Peyer's patch (tissue), 4 donors: ENCODE results near the gene CAMK2N1. TPM values are rescaled to one million over a fixed set of nuclear protein-coding genes. Genes with fewer than 3 reads are reported as not detected.

Experiments used
- DNase-seq, 3 donors: peaks; one replicate each; pipeline ENCODE4 v3.0.0-alpha.2; 2017 to 2019
- H3K27ac ChIP-seq, 4 donors: fragments of 200-600 bp; sonication (generic); one replicate each; pipeline ENCODE4 v1.5.1; 2016 to 2019
- H3K27me3 ChIP-seq, 2 donors: fragments of 200-600 bp; sonication (generic); one replicate each; pipeline ENCODE4 v1.5.1; 2019
- H3K36me3 ChIP-seq, 3 donors: fragments of 200-600 bp; sonication (generic); one replicate each; pipeline ENCODE4 v1.5.1; 2016 to 2019
- H3K4me1 ChIP-seq, 4 donors: fragments of 200-600 bp; sonication (generic); one replicate each; pipeline ENCODE4 v1.5.1; 2016 to 2019
- H3K4me3 ChIP-seq, 4 donors: fragments of 200-600 bp; sonication (generic); 1 replicate in 3 of 4; 2 replicates in 1 of 4; pipeline ENCODE4 v1.5.1; 2016 to 2019; ENCODE audit warnings: mild to moderate bottlenecking in 1 of 4
- H3K9me3 ChIP-seq, 4 donors: fragments of 200-600 bp; sonication (generic); one replicate each; pipeline ENCODE4 v1.5.1; 2016 to 2019; ENCODE audit warnings: mild to moderate bottlenecking in 1 of 4
- POLR2A ChIP-seq, 2 donors: fragments of 450-650 bp; IDR thresholded peaks; one replicate each; pipeline ENCODE4 v1.5.1; 2017; ENCODE audit warnings: antibody characterized with exemption in 2 of 2, mild to moderate bottlenecking in 2 of 2, moderate library complexity in 2 of 2
- total RNA-seq, 4 donors: library from RNA; depleted of rRNA; stranded (reverse); fragments of >200 nt; gene quantifications; one replicate each; pipeline ENCODE4 v1.1.0, GENCODE V29; 2016
- TF ChIP-seq, protein P1 (sequence below), 6 experiments: fragments of 450-650 bp in 4 of 6; fragments of 200-600 bp in 2 of 6; sonication (generic) in 1 of 6; IDR thresholded peaks; one replicate each; pipeline ENCODE4 v1.5.1; 2017 to 2019; ENCODE audit warnings: antibody characterized with exemption in 6 of 6, mild to moderate bottlenecking in 3 of 6, moderate library complexity in 1 of 6

Gene CAMK2N1
- total RNA-seq, 4 donors from 2014 or later, result 18.2 to 89.7 (median 75.1) TPM

DNA sequence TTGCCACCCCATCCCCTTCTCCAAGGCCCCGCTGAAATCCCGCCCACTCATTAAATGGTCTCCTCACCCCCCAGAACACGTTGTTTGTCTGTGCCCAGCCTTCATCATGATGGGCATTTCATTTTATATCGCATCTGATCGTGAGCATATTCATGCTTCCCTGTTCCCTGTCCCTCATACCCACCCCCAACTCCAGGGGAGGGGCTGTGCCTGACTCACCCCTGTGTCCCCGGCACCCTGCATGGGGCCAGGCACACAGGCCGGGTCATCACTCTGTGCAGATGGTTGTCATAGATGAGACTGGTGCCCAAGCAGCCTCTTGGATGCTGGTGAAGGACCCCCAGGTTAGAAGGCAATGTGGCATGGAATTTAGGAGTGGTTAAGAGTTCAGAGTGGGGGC is 11.0 kb downstream of the CAMK2N1 start:
- H3K4me1 ChIP-seq, result peaks cover 0 to 61% (median 4%) of the 10 kb centered on the region in 4 donors
- H3K4me3 ChIP-seq, result no peak overlapping the region
- peak overlapping the region in 2 of 4 donors; percentile 18 to 58 for H3K27ac ChIP-seq
- H3K27me3 ChIP-seq, result peaks cover 0 to 7% of the 10 kb centered on the region in 2 donors
- H3K9me3 ChIP-seq, result no peaks in the 10 kb centered on the region
- TF ChIP-seq POLR2A (IDR thresholded peaks at IDR 0.05), result peak in 1 of 2 donors; percentile 16
- TF ChIP-seq, protein P1, sequence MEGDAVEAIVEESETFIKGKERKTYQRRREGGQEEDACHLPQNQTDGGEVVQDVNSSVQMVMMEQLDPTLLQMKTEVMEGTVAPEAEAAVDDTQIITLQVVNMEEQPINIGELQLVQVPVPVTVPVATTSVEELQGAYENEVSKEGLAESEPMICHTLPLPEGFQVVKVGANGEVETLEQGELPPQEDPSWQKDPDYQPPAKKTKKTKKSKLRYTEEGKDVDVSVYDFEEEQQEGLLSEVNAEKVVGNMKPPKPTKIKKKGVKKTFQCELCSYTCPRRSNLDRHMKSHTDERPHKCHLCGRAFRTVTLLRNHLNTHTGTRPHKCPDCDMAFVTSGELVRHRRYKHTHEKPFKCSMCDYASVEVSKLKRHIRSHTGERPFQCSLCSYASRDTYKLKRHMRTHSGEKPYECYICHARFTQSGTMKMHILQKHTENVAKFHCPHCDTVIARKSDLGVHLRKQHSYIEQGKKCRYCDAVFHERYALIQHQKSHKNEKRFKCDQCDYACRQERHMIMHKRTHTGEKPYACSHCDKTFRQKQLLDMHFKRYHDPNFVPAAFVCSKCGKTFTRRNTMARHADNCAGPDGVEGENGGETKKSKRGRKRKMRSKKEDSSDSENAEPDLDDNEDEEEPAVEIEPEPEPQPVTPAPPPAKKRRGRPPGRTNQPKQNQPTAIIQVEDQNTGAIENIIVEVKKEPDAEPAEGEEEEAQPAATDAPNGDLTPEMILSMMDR (IDR thresholded peaks at IDR 0.05), result no peak
- peak in 1 of 3 donors; percentile 57 for DNase-seq
- H3K36me3 ChIP-seq, result no peaks in the 10 kb centered on the region

- TF ChIP-seq, protein P1 (IDR thresholded peaks at IDR 0.05), result no peak
- no peak for TF ChIP-seq POLR2A (IDR thresholded peaks at IDR 0.05)
- Histone ChIP-seq H3K27me3 (peaks cover 0 to 7% of the 10 kb centered on the region in 2 donors), H3K4me3 (no peak overlapping the region), H3K27ac (peak overlapping the region in 2 of 4 donors; percentile 18 to 58), H3K4me1 (peaks cover 0 to 56% (median 4%) of the 10 kb centered on the region in 4 donors), H3K9me3 (no peaks in the 10 kb centered on the region), H3K36me3 (no peaks in the 10 kb centered on the region)
- DNase-seq, result no peak
Observed at GRCh38 chr1:20474333-20474975, 11.6 kb downstream of the CAMK2N1 start.

DNA sequence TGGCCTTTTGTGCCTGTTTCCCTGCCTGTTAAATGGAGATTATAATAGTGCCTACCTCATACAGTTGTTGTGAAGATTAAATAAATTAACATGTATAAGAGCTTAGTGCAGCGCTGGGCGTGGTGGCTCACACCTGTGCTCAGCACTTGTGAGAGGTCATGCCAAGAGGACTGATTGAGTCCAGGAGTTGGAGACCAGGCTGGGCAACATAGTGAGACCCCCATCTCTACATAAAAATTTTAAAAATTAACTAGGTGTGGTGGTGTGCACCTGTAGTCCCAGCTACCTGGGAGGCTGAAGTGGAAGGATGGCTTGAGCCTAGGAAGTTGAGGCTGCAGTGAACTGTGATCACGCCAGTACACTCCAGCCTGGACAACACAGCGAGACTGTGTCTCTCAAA is 12.1 kb downstream of the CAMK2N1 start:
- H3K9me3 ChIP-seq, result no peaks in the 10 kb centered on the region
- H3K27me3 ChIP-seq, result peaks cover 0 to 7% of the 10 kb centered on the region in 2 donors
- H3K27ac ChIP-seq, result peak overlapping the region in 1 of 4 donors; percentile 18
- TF ChIP-seq, protein P1 (IDR thresholded peaks at IDR 0.05), result no peak
- no peak for TF ChIP-seq POLR2A (IDR thresholded peaks at IDR 0.05)
- no peak for DNase-seq
- H3K4me1 ChIP-seq, result peaks cover 0 to 50% (median 4%) of the 10 kb centered on the region in 4 donors
- no peak overlapping the region for H3K4me3 ChIP-seq
- H3K36me3 ChIP-seq, result no peaks in the 10 kb centered on the region

GRCh38 chr1:20472860-20473711 is 12.9 kb downstream of the CAMK2N1 start:
- Histone ChIP-seq H3K27me3 (peaks cover 0 to 7% of the 10 kb centered on the region in 2 donors), H3K9me3 (no peaks in the 10 kb centered on the region), H3K4me1 (peaks cover 0 to 42% (median 4%) of the 10 kb centered on the region in 4 donors), H3K36me3 (no peaks in the 10 kb centered on the region), H3K4me3 (no peak overlapping the region), H3K27ac (no peak overlapping the region)
- DNase-seq, result peak; percentile 39 to 79 (median 73)
- TF ChIP-seq, protein P1 (IDR thresholded peaks at IDR 0.05), result no peak
- TF ChIP-seq POLR2A (IDR thresholded peaks at IDR 0.05), result no peak

DNA sequence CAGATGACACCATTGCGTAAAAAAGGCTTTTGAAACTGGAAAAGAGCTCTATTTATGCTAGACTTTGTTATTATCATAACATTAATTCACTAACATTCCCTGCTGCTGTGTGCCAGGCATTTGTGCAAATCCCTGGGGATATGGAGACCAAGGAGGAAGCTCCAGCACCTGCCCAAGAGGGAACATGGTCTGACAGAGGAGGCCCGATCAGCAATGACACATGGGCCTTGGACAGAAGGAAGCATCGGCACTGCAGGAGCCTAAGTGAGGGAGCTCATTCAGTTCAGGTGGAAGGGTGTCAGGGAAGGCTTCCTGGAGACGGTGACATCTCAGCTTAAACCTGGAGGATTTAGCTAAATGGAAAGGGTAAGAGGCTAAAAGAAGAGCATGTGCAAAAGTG is 13.9 kb downstream of the CAMK2N1 start:
- Histone ChIP-seq H3K27ac (no peak overlapping the region), H3K4me1 (peaks cover 0 to 33% (median 3%) of the 10 kb centered on the region in 4 donors), H3K4me3 (no peak overlapping the region), H3K36me3 (no peaks in the 10 kb centered on the region), H3K27me3 (peaks cover 0 to 7% of the 10 kb centered on the region in 2 donors), H3K9me3 (no peaks in the 10 kb centered on the region)
- TF ChIP-seq, protein P1 (IDR thresholded peaks at IDR 0.05), result no peak
- TF ChIP-seq POLR2A (IDR thresholded peaks at IDR 0.05), result no peak
- DNase-seq, result no peak
